AG04450 (cell line): ENCODE results near the gene TJP2. TPM values are rescaled to one million over a fixed set of nuclear protein-coding genes. Genes with fewer than 3 reads are reported as not detected.

Experiments
- CTCF ChIA-PET: fragments of 300-600, 350-600 bp; formaldehyde crosslinking; extraction: SDS; loops from one replicate; lab custom pipeline; 2022; ENCODE audit warnings: antibody characterized with exemption, inconsistent platforms; lab: Charles Lee
- POLR2A ChIA-PET: fragments of 350-600 bp; formaldehyde crosslinking; extraction: SDS; loops from one replicate; lab custom pipeline; 2021; ENCODE audit warnings: antibody characterized with exemption, inconsistent platforms; lab: Yijun Ruan, JAX
- DNase-seq: peaks from one replicate; pipeline ENCODE4 v3.0.0-alpha.2; 2011; ENCODE audit warnings: low read depth, low spot score
- H3K27ac ChIP-seq: one replicate; pipeline ENCODE4 v1.5.1; 2012; ENCODE audit warnings: low read depth, low read length, control low read depth
- H3K27me3 ChIP-seq: one replicate; pipeline ENCODE4 v1.6.0; 2012; ENCODE audit warnings: low read length; ENCODE audit not compliant: control insufficient read depth, insufficient read depth
- H3K4me3 ChIP-seq: 2 replicates; pipeline ENCODE4 v1.5.1; 2011; ENCODE audit warnings: mild to moderate bottlenecking, low read depth, low read length, control low read depth
- H3K9me3 ChIP-seq: 2 replicates; pipeline ENCODE4 v1.5.1; 2012; ENCODE audit warnings: low read length; ENCODE audit not compliant: control insufficient read depth, insufficient read depth
- polyA plus RNA-seq: library from polyadenylated mRNA; depleted of rRNA; stranded (reverse); fragments of >200 nt; gene quantifications from 2 replicates; pipeline ENCODE4 v1.2.3, GENCODE V29; 2011
- TF ChIP-seq, protein P1 (sequence below): IDR thresholded peaks from 2 replicates; pipeline ENCODE4 v1.5.1; 2011; ENCODE audit warnings: low read depth, low read length, control low read depth, inconsistent platforms

The TJP2 gene
- polyA plus RNA-seq, 1 experiment: 50.0 TPM

DNA sequence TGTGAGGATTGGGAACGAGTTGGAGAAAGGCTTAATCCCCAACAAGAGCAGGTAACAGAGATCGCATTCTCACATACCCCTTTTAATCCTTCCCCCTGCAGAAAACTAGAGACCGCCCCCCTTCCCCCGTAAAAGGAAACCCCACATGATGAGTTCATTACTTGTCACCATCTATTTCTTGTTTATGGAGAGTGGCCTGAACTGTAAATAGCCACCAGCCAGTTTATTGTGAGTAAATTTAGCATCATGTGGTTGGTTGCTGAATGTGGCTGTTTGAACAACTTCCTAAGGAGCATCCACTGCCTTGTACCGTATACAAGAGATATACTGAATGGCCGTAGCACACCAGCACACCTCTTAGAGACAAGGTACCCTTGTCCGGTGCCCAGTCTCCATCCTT, 62.1 kb downstream of the TJP2 start:
- no peak overlapping the region for H3K27ac ChIP-seq
- H3K27me3 ChIP-seq: no peaks in the 10 kb centered on the region
- no peak overlapping the region for H3K4me3 ChIP-seq
- TF ChIP-seq, protein P1, sequence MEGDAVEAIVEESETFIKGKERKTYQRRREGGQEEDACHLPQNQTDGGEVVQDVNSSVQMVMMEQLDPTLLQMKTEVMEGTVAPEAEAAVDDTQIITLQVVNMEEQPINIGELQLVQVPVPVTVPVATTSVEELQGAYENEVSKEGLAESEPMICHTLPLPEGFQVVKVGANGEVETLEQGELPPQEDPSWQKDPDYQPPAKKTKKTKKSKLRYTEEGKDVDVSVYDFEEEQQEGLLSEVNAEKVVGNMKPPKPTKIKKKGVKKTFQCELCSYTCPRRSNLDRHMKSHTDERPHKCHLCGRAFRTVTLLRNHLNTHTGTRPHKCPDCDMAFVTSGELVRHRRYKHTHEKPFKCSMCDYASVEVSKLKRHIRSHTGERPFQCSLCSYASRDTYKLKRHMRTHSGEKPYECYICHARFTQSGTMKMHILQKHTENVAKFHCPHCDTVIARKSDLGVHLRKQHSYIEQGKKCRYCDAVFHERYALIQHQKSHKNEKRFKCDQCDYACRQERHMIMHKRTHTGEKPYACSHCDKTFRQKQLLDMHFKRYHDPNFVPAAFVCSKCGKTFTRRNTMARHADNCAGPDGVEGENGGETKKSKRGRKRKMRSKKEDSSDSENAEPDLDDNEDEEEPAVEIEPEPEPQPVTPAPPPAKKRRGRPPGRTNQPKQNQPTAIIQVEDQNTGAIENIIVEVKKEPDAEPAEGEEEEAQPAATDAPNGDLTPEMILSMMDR: no peak
- no peak for DNase-seq
- ChIA-PET POLR2A (no interaction called here), CTCF (interaction anchor here (1.1 to 3.9 kb wide), 3 partner anchors 8 to 181 kb away, joined by 3 to 19 read pairs (median 4); no protein-coding TSS in a partner anchor)
- no peaks in the 10 kb centered on the region for H3K9me3 ChIP-seq

DNA sequence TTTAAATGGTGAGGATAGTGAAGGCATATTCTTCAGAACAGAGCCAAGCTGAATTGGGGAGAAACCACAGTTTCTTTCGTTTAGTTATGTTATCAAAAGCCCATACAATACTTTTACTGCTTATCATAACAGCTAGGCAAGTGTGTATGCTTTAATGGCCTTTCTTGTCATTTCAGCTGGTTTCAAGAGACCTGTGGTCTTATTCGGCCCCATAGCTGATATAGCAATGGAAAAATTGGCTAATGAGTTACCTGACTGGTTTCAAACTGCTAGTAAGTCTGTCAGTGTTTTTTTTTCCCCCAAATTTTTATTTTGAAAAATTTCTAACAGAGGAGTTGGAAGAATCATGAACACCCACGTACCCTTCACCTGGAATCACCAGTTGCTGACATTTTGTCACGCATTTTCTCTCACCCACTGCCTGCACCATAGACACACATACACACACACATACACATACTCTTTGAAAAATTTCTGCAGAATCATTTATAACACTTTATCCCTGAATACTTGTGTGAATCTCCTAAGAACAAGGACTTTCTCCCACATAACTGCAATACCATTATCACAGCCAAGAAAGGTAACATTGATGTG, 63.7 kb downstream of the TJP2 start:
- ChIA-PET CTCF (interaction anchor here (1.0 to 3.9 kb wide), 3 partner anchors 9 to 183 kb away, joined by 4 to 19 read pairs (median 4); no protein-coding TSS in a partner anchor), POLR2A (no interaction called here)
- TF ChIP-seq, protein P1: no peak
- H3K27ac ChIP-seq: no peak overlapping the region
- H3K9me3 ChIP-seq: no peaks in the 10 kb centered on the region
- DNase-seq: no peak
- H3K27me3 ChIP-seq: no peaks in the 10 kb centered on the region
- H3K4me3 ChIP-seq: no peak overlapping the region

DNA sequence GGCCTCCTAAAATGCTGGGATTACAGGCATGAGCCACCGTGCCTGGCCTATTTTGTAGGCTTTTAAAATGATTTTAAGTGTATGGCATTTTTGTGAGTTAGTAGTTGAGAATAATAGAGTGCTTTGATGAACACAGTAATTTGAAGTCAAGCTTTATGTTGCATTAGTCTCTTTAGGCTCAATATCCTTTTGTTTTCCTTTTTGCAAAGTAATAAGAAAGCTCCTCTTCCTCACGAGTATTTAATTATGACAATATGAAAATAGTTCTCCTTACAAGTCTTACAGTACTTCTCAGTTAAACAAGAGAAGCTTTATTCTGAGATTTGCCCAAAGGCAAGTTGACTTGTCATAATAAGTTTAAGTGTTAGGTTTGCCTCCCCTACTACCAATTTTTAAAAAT, 69.0 kb downstream of the TJP2 start:
- no peaks in the 10 kb centered on the region for H3K27me3 ChIP-seq
- H3K9me3 ChIP-seq: no peaks in the 10 kb centered on the region
- TF ChIP-seq, protein P1: no peak
- no peak for DNase-seq
- ChIA-PET POLR2A (no interaction called here), CTCF (interaction anchor here (1.0 to 2.5 kb wide), 2 partner anchors 20 to 189 kb away, joined by 3 to 24 read pairs; no protein-coding TSS in a partner anchor)
- H3K4me3 ChIP-seq: no peak overlapping the region
- H3K27ac ChIP-seq: no peak overlapping the region

DNA sequence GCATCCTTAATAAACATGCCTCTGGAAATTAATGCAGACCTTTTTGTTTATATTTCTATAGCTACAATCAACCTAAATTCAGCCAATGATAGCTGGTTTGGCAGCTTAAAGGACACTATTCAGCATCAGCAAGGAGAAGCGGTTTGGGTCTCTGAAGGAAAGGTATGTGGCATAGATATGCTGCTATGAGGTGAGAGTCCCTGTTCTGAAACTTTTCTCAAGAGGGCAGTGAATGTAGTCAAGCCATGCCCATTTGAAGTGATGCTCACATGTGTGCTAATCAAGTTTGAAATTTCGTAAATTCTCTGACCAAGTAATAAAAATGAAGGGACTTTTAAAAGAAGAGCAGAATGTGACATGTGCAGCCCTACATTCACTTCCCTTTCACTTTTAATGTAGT, 72.6 kb downstream of the TJP2 start:
- POLR2A ChIA-PET: no interaction called here
- H3K4me3 ChIP-seq: no peak overlapping the region
- no peak overlapping the region for H3K27ac ChIP-seq
- CTCF ChIA-PET: interaction anchor here (0.5 to 3.7 kb wide), 4 partner anchors 10 to 161 kb away, joined by 3 to 20 read pairs (median 4); no protein-coding TSS in a partner anchor
- H3K27me3 ChIP-seq: no peaks in the 10 kb centered on the region
- TF ChIP-seq, protein P1: no peak
- H3K9me3 ChIP-seq: no peaks in the 10 kb centered on the region
- DNase-seq: no peak

DNA sequence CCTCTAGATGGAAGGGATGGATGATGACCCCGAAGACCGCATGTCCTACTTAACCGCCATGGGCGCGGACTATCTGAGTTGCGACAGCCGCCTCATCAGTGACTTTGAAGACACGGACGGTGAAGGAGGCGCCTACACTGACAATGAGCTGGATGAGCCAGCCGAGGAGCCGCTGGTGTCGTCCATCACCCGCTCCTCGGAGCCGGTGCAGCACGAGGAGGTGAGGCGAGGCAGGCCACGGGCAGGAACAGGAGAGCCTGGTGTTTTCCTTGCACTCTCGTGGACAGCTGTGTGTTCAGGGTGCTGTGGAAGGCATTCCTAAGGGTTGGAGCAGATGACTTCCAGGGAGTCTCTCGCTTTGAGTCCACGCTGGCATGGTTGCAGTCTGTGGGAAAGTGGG, 73.9 kb downstream of the TJP2 start:
- DNase-seq: no peak
- no peaks in the 10 kb centered on the region for H3K27me3 ChIP-seq
- TF ChIP-seq, protein P1: no peak
- POLR2A ChIA-PET: no interaction called here
- H3K4me3 ChIP-seq: no peak overlapping the region
- H3K27ac ChIP-seq: no peak overlapping the region
- H3K9me3 ChIP-seq: no peaks in the 10 kb centered on the region
- CTCF ChIA-PET: interaction anchor here (1.1 to 3.7 kb wide), 3 partner anchors 11 to 194 kb away, joined by 3 to 20 read pairs (median 4); no protein-coding TSS in a partner anchor
